ENCODE measurements around the gene BYSL.
A peak's percentile ranks its signal among the peaks of the same experiment; 100 is the strongest.

BYSL gene

GRCh38 chr6:41939176-41939847 lies 18.0 kb downstream of the BYSL start:
- H2BK12ac ChIP-seq (ENCODE audit: low read length), result no peak overlapping the region
- no peak overlapping the region for H2AK5ac ChIP-seq (ENCODE audit: low read depth, low read length)
- H2BK15ac ChIP-seq (ENCODE audit: low read length), result no peak overlapping the region
- no peak overlapping the region for H3K4me2 ChIP-seq (ENCODE audit: insufficient read depth, low read length, poor library complexity, severe bottlenecking)
- peak overlapping the region; percentile 39 for H3K27ac ChIP-seq (replicated peaks; ENCODE audit: low read length)
- H3K9me3 ChIP-seq (replicated peaks in 1 of 2; ENCODE audit: control insufficient read depth in 2 of 2, insufficient read depth in 1 of 2, low read depth in 1 of 2, low read length in 2 of 2), result no peaks in the 10 kb centered on the region
- H3K4me1 ChIP-seq (ENCODE audit: control insufficient read depth in 2 of 2, insufficient read depth in 1 of 2, low read depth in 1 of 2, low read length in 2 of 2), result peaks cover 18 to 21% of the 10 kb centered on the region in 2 donors
- no peak overlapping the region for H3K14ac ChIP-seq (ENCODE audit: low read length)
- no peak overlapping the region for H2BK120ac ChIP-seq (ENCODE audit: low read depth, low read length)
- no peaks in the 10 kb centered on the region for H3K27me3 ChIP-seq (ENCODE audit: control insufficient read depth in 3 of 3, insufficient read depth in 3 of 3, low read depth in 1 of 3, low read length in 3 of 3)
- peak overlapping the region; percentile 0 for H2AFZ ChIP-seq (ENCODE audit: low read length)
- H3K23ac ChIP-seq (ENCODE audit: low read depth, low read length, poor library complexity), result no peak overlapping the region
- H3K4me3 ChIP-seq (ENCODE audit: low read length in 2 of 2), result no peak overlapping the region
- no peak overlapping the region for H2BK5ac ChIP-seq (ENCODE audit: low read length)
- no peak overlapping the region for H4K91ac ChIP-seq (ENCODE audit: low read depth, low read length, poor library complexity)
- peaks cover 6% of the 10 kb centered on the region for H3K79me1 ChIP-seq (ENCODE audit: low read depth, low read length)
- no peak overlapping the region for H3K18ac ChIP-seq (ENCODE audit: low read length)
- H3K9ac ChIP-seq (ENCODE audit: low read depth, low read length, poor library complexity), result peak overlapping the region; percentile 73
- H4K8ac ChIP-seq (ENCODE audit: low read depth, low read length), result no peak overlapping the region
- peak; percentile 29 for DNase-seq (ENCODE audit: low spot score)
- no CpG with 5 or more reads among the region's 11 CpGs for WGBS, 2 donors (ENCODE audit: extremely low coverage in 2 of 2, insufficient read length in 2 of 2, insufficient replicate concordance in 1 of 2)
- H3K4ac ChIP-seq (ENCODE audit: low read length), result no peak overlapping the region
- H3K36me3 ChIP-seq (replicated peaks in 1 of 2; ENCODE audit: control insufficient read depth in 2 of 2, insufficient read depth in 2 of 2, low read length in 2 of 2), result peaks cover 15 to 42% of the 10 kb centered on the region in 2 donors

GRCh38 chr6:41939848-41940758 lies 18.8 kb downstream of the BYSL start:
- Histone ChIP-seq H2BK15ac (ENCODE audit: low read length) (peak overlapping the region; percentile 18), H3K79me1 (ENCODE audit: low read depth, low read length) (peaks cover 6% of the 10 kb centered on the region), H3K14ac (ENCODE audit: low read length) (peak overlapping the region; percentile 73), H4K91ac (ENCODE audit: low read depth, low read length, poor library complexity) (no peak overlapping the region), H3K23ac (ENCODE audit: low read depth, low read length, poor library complexity) (peak overlapping the region; percentile 95), H3K27me3 (ENCODE audit: control insufficient read depth in 3 of 3, insufficient read depth in 3 of 3, low read depth in 1 of 3, low read length in 3 of 3) (no peaks in the 10 kb centered on the region), H3K9me3 (replicated peaks in 1 of 2; ENCODE audit: control insufficient read depth in 2 of 2, insufficient read depth in 1 of 2, low read depth in 1 of 2, low read length in 2 of 2) (no peaks in the 10 kb centered on the region), H3K4ac (ENCODE audit: low read length) (no peak overlapping the region), H2AFZ (ENCODE audit: low read length) (peak overlapping the region; percentile 96), H3K27ac (replicated peaks; ENCODE audit: low read length) (peak overlapping the region; percentile 39), H3K36me3 (replicated peaks in 1 of 2; ENCODE audit: control insufficient read depth in 2 of 2, insufficient read depth in 2 of 2, low read length in 2 of 2) (peaks cover 9 to 34% of the 10 kb centered on the region in 2 donors), H2BK12ac (ENCODE audit: low read length) (no peak overlapping the region), H2BK120ac (ENCODE audit: low read depth, low read length) (no peak overlapping the region), H3K4me2 (ENCODE audit: insufficient read depth, low read length, poor library complexity, severe bottlenecking) (peak overlapping the region; percentile 100), H2BK5ac (ENCODE audit: low read length) (peak overlapping the region; percentile 93), H3K4me1 (ENCODE audit: control insufficient read depth in 2 of 2, insufficient read depth in 1 of 2, low read depth in 1 of 2, low read length in 2 of 2) (peaks cover 18 to 21% of the 10 kb centered on the region in 2 donors), H3K18ac (ENCODE audit: low read length) (peak overlapping the region; percentile 89), H4K8ac (ENCODE audit: low read depth, low read length) (no peak overlapping the region), H2AK5ac (ENCODE audit: low read depth, low read length) (peak overlapping the region; percentile 47), H3K4me3 (ENCODE audit: low read length in 2 of 2) (peak overlapping the region; percentile 92 to 96), H3K9ac (ENCODE audit: low read depth, low read length, poor library complexity) (peak overlapping the region; percentile 83)
- DNase-seq (ENCODE audit: low spot score), result no peak
- WGBS, 2 donors (ENCODE audit: extremely low coverage in 2 of 2, insufficient read length in 2 of 2, insufficient replicate concordance in 1 of 2), result no CpG with 5 or more reads among the region's 27 CpGs

- no peak overlapping the region for H3K27ac ChIP-seq (replicated peaks; ENCODE audit: low read length)
- H3K4me1 ChIP-seq (ENCODE audit: control insufficient read depth in 2 of 2, insufficient read depth in 1 of 2, low read depth in 1 of 2, low read length in 2 of 2), result peaks cover 18 to 21% of the 10 kb centered on the region in 2 donors
- peak overlapping the region; percentile 89 for H3K18ac ChIP-seq (ENCODE audit: low read length)
- WGBS, 2 donors (ENCODE audit: extremely low coverage in 2 of 2, insufficient read length in 2 of 2, insufficient replicate concordance in 1 of 2), result no CpG with 5 or more reads among the region's 38 CpGs
- H2BK15ac ChIP-seq (ENCODE audit: low read length), result peak overlapping the region; percentile 35
- H2AFZ ChIP-seq (ENCODE audit: low read length), result peak overlapping the region; percentile 96
- peak overlapping the region; percentile 93 for H3K9ac ChIP-seq (ENCODE audit: low read depth, low read length, poor library complexity)
- H3K4me2 ChIP-seq (ENCODE audit: insufficient read depth, low read length, poor library complexity, severe bottlenecking), result peak overlapping the region; percentile 100
- H3K4me3 ChIP-seq (ENCODE audit: low read length in 2 of 2), result peak overlapping the region; percentile 92 to 96
- H3K4ac ChIP-seq (ENCODE audit: low read length), result no peak overlapping the region
- H4K91ac ChIP-seq (ENCODE audit: low read depth, low read length, poor library complexity), result no peak overlapping the region
- H2BK12ac ChIP-seq (ENCODE audit: low read length), result no peak overlapping the region
- peak overlapping the region; percentile 93 for H2BK5ac ChIP-seq (ENCODE audit: low read length)
- peaks cover 4 to 27% of the 10 kb centered on the region in 2 donors for H3K36me3 ChIP-seq (replicated peaks in 1 of 2; ENCODE audit: control insufficient read depth in 2 of 2, insufficient read depth in 2 of 2, low read length in 2 of 2)
- peak overlapping the region; percentile 85 for H3K14ac ChIP-seq (ENCODE audit: low read length)
- no peak overlapping the region for H2BK120ac ChIP-seq (ENCODE audit: low read depth, low read length)
- H3K9me3 ChIP-seq (replicated peaks in 1 of 2; ENCODE audit: control insufficient read depth in 2 of 2, insufficient read depth in 1 of 2, low read depth in 1 of 2, low read length in 2 of 2), result no peaks in the 10 kb centered on the region
- DNase-seq (ENCODE audit: low spot score), result no peak
- peak overlapping the region; percentile 47 for H2AK5ac ChIP-seq (ENCODE audit: low read depth, low read length)
- no peaks in the 10 kb centered on the region for H3K27me3 ChIP-seq (ENCODE audit: control insufficient read depth in 3 of 3, insufficient read depth in 3 of 3, low read depth in 1 of 3, low read length in 3 of 3)
- no peak overlapping the region for H4K8ac ChIP-seq (ENCODE audit: low read depth, low read length)
- peak overlapping the region; percentile 95 for H3K23ac ChIP-seq (ENCODE audit: low read depth, low read length, poor library complexity)
- peaks cover 6% of the 10 kb centered on the region for H3K79me1 ChIP-seq (ENCODE audit: low read depth, low read length)
Observed at GRCh38 chr6:41940759-41941279, 19.5 kb downstream of the BYSL start.
